HepG2 (cell line): ENCODE measurements around the gene CAPZB. TPM values are rescaled to one million over a fixed set of nuclear protein-coding genes. Genes with fewer than 3 reads are reported as not detected.

Experiments
- ATAC-seq: fragments of 200-7000 bp; cut with Tn5 transposase; 3 replicates; pipeline ENCODE4 v1.9.1; 2020; ENCODE audit warnings: mild to moderate bottlenecking, moderate library complexity
- BruUV-seq: library from RNA; stranded (reverse); fragments of 400-500 nt; replicated peaks from 2 replicates; lab custom pipeline; 2021; lab: Mats Ljungman, UMichigan
- CTCF ChIA-PET: fragments of 300-600 bp; formaldehyde crosslinking; extraction: SDS; loops from one replicate; lab custom pipeline; 2021; ENCODE audit warnings: low total read pairs, inconsistent platforms, low intra/inter-chr PET ratio; lab: Yijun Ruan, JAX
- POLR2A ChIA-PET: fragments of 350-600 bp; sonication (Branson Sonifier 250); formaldehyde crosslinking; loops from one replicate; lab custom pipeline; 2020; ENCODE audit warnings: antibody characterized with exemption, inconsistent platforms; lab: Yijun Ruan, JAX
- DNase-seq: peaks from one replicate; pipeline ENCODE4 v3.0.0-alpha.2; 2015; ENCODE audit warnings: low spot score
- FAIRE-seq: peaks from 3 replicates; lab custom pipeline; 2011; peaks lifted over from hg19 to GRCh38; lab: Jason Lieb, UNC
- H2AFZ ChIP-seq: one replicate; pipeline ENCODE4 v1.6.1; 2011; ENCODE audit warnings: low read length, inconsistent platforms
- H3K27ac ChIP-seq: fragments of 300-600 bp; 3 replicates; pipeline ENCODE4 v1.8.0; 2011; ENCODE audit warnings: mixed run types, mild to moderate bottlenecking, mixed read lengths, low read length, inconsistent platforms; ENCODE audit not compliant: insufficient read depth; ENCODE audit errors: extremely low read length
- H3K27me3 ChIP-seq, 2 experiments: fragments of 200-600 bp in 1 of 2; 2 replicates in 1 of 2; 3 replicates in 1 of 2; pipeline versions ENCODE4 v1.6.0 to v1.8.0; 2011; ENCODE audit warnings: low read length in 2 of 2, mild to moderate bottlenecking in 2 of 2, moderate library complexity in 2 of 2, inconsistent platforms in 1 of 2; ENCODE audit not compliant: insufficient read depth in 2 of 2, control insufficient read depth in 1 of 2
- H3K36me3 ChIP-seq, 2 experiments: fragments of 200-600 bp in 1 of 2; replicated peaks in 1 of 2; 2 replicates in 1 of 2; 3 replicates in 1 of 2; pipeline versions ENCODE4 v1.5.1 to v1.8.0; 2011; ENCODE audit warnings: low read length in 2 of 2, inconsistent platforms in 1 of 2; ENCODE audit not compliant: insufficient read depth in 2 of 2, control insufficient read depth in 1 of 2
- H3K4me1 ChIP-seq: 2 replicates; pipeline ENCODE4 v1.5.1; 2012; ENCODE audit warnings: low read length, inconsistent platforms; ENCODE audit not compliant: insufficient read depth
- H3K4me2 ChIP-seq: 2 replicates; pipeline ENCODE4 v1.6.0; 2011; ENCODE audit warnings: low read depth, low read length, inconsistent platforms
- H3K4me3 ChIP-seq, 3 experiments: fragments of 200-600 bp in 1 of 3; sonication (generic), shearing (Covaris generic) in 1 of 3; replicated peaks in 1 of 3; 2 replicates each; pipeline ENCODE4 v1.5.1; 2011 to 2016; ENCODE audit warnings: low read length in 3 of 3, inconsistent platforms in 2 of 3, low read depth in 2 of 3, mild to moderate bottlenecking in 2 of 3, control low read depth in 1 of 3, mixed read lengths in 1 of 3; ENCODE audit not compliant: insufficient read depth in 1 of 3
- H3K79me2 ChIP-seq: one replicate; pipeline ENCODE4 v1.6.1; 2011; ENCODE audit warnings: low read length, inconsistent platforms; ENCODE audit not compliant: insufficient read depth
- H3K9ac ChIP-seq: 2 replicates; pipeline ENCODE4 v1.6.0; 2011; ENCODE audit warnings: mild to moderate bottlenecking, low read depth, low read length, inconsistent platforms; ENCODE audit not compliant: insufficient read depth
- H3K9me3 ChIP-seq: 2 replicates; pipeline ENCODE4 v1.5.1; 2012; ENCODE audit warnings: mild to moderate bottlenecking, low read length
- H4K20me1 ChIP-seq: 2 replicates; pipeline ENCODE4 v1.6.0; 2011; ENCODE audit warnings: inconsistent platforms, mild to moderate bottlenecking, low read length, moderate library complexity; ENCODE audit not compliant: insufficient read depth
- DBP ChIP-seq: sonication (generic); formaldehyde crosslinking; IDR thresholded peaks from 2 replicates; pipeline ENCODE4 v1.4.0; 2020; ENCODE audit warnings: missing genetic modification reagents; ENCODE audit errors: not compliant biosample characterization
- REST ChIP-seq, 2 experiments: IDR thresholded peaks; 2 replicates each; pipeline ENCODE4 v1.6.1; 2011 to 2012; ENCODE audit warnings: low read length in 2 of 2, borderline replicate concordance in 1 of 2, low read depth in 1 of 2, mild to moderate bottlenecking in 1 of 2, moderate library complexity in 1 of 2
- ZNF121 ChIP-seq: sonication (generic); formaldehyde crosslinking; IDR thresholded peaks from 2 replicates; pipeline ENCODE4 v1.5.0; 2020; ENCODE audit warnings: mild to moderate bottlenecking, missing genetic modification reagents
- ZNF276 ChIP-seq: sonication (generic); formaldehyde crosslinking; IDR thresholded peaks from 2 replicates; pipeline ENCODE4 v1.4.0; 2020; ENCODE audit warnings: mild to moderate bottlenecking, low read depth, missing genetic modification reagents
- WGBS: methylation state at CpG from one replicate; pipeline ENCODE4 v1.1.6; 2017; ENCODE audit warnings: low lambda C conversion rate; 5-methylcytosine and 5-hydroxymethylcytosine counted together
- in situ Hi-C: cut with HindIII; loops from 2 replicates; pipeline ENCODE4 v1.10.0; 2017; ENCODE audit warnings: low pct_unique_long_range_greater_than_20kb; ENCODE audit not compliant: extremely low pct_ligation_motif_present
- intact Hi-C: fragments of 100-400 bp; cut with micrococcal nuclease; formaldehyde crosslinking; loops from one replicate; pipeline ENCODE4 v1.10.0; 2022; ENCODE audit not compliant: unreplicated experiment
- polyA plus RNA-seq, 8 experiments: library from polyadenylated mRNA; depleted of rRNA in 3 of 8; stranded (reverse) in 7 of 8; unstranded in 1 of 8; fragments of >200 nt; fragmentation: Illumina TruSeq in 4 of 8; extraction: Trizol in 4 of 8; gene quantifications; 2 replicates each; pipeline versions ENCODE4 v1.2.1 to v1.2.3, GENCODE V29; 2011 to 2016; ENCODE audit warnings: low read depth in 4 of 8, missing spikeins in 1 of 8, mixed read lengths in 1 of 8; ENCODE audit not compliant: insufficient read depth in 1 of 8
- total RNA-seq, 5 experiments: library from RNA; depleted of rRNA; stranded (reverse); fragments of >200 nt; fragmentation: Illumina TruSeq; extraction: Trizol; gene quantifications; 2 replicates each; pipeline ENCODE4 v1.2.3, GENCODE V29; 2016; ENCODE audit warnings: low read depth in 1 of 5

Gene CAPZB
- total and polyA plus RNA-seq, 2 of the 13 experiments (the other 11 are each of a cell fraction or from before 2014, with no cell fraction given), result 58.9 to 76.9 TPM

DNA sequence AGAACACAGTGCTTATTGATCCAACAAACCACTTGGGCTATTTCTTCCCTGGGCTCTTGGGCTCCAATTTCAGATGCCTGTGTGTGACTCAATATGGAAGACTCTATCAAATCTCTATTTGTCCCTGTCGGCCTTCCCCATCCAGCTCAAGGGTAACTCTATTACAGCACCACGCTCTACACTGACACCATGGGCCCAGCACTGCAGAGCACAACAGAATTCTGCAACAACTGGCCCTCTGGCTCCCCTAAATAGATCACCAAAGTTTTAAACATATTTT is 51.7 kb downstream of the CAPZB start:
- CTCF ChIA-PET, result no interaction called here
- POLR2A ChIA-PET, result no interaction called here

More for the DNA sequence above, 51.7 kb downstream of the CAPZB start:
- 89% methylated on average over 2 of the region's 2 CpGs for WGBS
- Histone ChIP-seq H3K4me1 (peaks cover 89% of the 10 kb centered on the region), H3K36me3 (peaks cover 0 to 3% of the 10 kb centered on the region in 2 experiments; a peak in 2 of 5 replicates), H3K27me3 (no peaks in the 10 kb centered on the region), H2AFZ (no peak overlapping the region), H3K9me3 (no peaks in the 10 kb centered on the region), H3K4me2 (no peak overlapping the region), H3K9ac (no peak overlapping the region), H3K79me2 (peaks cover 80% of the 10 kb centered on the region), H4K20me1 (peaks cover 4% of the 10 kb centered on the region), H3K27ac (no peak overlapping the region), H3K4me3 (no peak overlapping the region)
- TF ChIP-seq ZNF121 (CRISPR knock-in tag) (no peak), REST (IDR thresholded peaks at IDR 0.05; ENCODE audit: borderline replicate concordance in 1 of 2, low read depth in 1 of 2, low read length in 2 of 2) (no peak), ZNF276 (CRISPR knock-in tag) (no peak), DBP (CRISPR knock-in tag) (no peak)
- ATAC-seq (no peak), DNase-seq (no peak), FAIRE-seq (no peak)
- in situ Hi-C loops, result no loop called here
- intact Hi-C loops, result no loop called here
- no TSS peak for BruUV-seq
